ENCODE results near the gene MACROD2. TPM values are rescaled to one million over a fixed set of nuclear protein-coding genes. Genes with fewer than 3 reads are reported as not detected.

MACROD2 gene
- total and polyA plus RNA-seq, 2 of the 4 experiments (the other 2 are of a cell fraction): not detected

DNA sequence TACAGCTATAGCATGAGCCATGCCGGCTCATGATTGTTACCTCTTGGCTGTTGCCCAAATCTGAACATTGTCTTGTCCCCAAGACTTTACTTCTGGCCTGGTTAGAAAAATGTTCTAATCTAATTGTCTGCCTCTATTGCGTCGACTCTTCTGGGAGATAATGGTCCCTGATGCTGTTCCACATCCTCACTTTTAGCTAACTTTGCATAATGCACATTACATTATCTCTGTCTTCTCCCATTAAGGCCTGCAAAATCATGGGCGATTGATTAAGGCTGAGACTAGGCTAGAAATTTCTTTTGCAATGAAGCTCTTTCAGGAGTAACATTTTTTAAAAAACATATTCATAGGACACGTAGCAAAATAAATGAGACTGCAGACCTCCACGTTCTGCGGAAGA is 1616.9 kb downstream of the MACROD2 start:
- Histone ChIP-seq H3K56ac (ENCODE audit: extremely low read depth, insufficient read depth, low read length) (no peak overlapping the region), H2BK15ac (ENCODE audit: low read depth, low read length) (no peak overlapping the region), H2BK20ac (ENCODE audit: low read depth, low read length) (no peak overlapping the region), H3K4me3 (ENCODE audit: insufficient read depth, low read depth, low read length) (no peak overlapping the region), H2AK9ac (replicated peaks; ENCODE audit: low read depth, low read length, poor library complexity) (no peak overlapping the region), H2BK5ac (ENCODE audit: low read depth, low read length, poor library complexity, severe bottlenecking) (no peak overlapping the region), H3K27ac (ENCODE audit: insufficient read depth, low read length) (no peak overlapping the region), H3K79me1 (ENCODE audit: low read depth in 1 of 2, low read length in 2 of 2) (no peaks in the 10 kb centered on the region), H3K23ac (ENCODE audit: low read depth, low read length) (no peak overlapping the region), H3K36me3 (ENCODE audit: control insufficient read depth, insufficient read depth, low read length) (no peaks in the 10 kb centered on the region), H3K14ac (replicated peaks; ENCODE audit: low read depth, low read length) (no peak overlapping the region), H3K4me2 (ENCODE audit: low read depth, low read length) (no peak overlapping the region), H2AFZ (replicated peaks; ENCODE audit: low read length, poor library complexity) (no peak overlapping the region), H3K9me1 (ENCODE audit: insufficient read depth, low read length) (no peaks in the 10 kb centered on the region), H3K9me3 (ENCODE audit: control insufficient read depth, insufficient read depth, low read length) (0 out of 2 replicates have a peak, but pooled peaks cover 3% of the 10 kb centered on the region), H3K18ac (ENCODE audit: low read depth, low read length) (no peak overlapping the region), H4K91ac (ENCODE audit: insufficient read depth, low read depth, low read length) (no peak overlapping the region), H2AK5ac (ENCODE audit: low read depth, low read length) (no peak overlapping the region), H3K4ac (ENCODE audit: low read depth, low read length) (no peak overlapping the region), H4K5ac (ENCODE audit: low read depth, low read length) (no peak overlapping the region), H2BK120ac (ENCODE audit: low read depth, low read length) (no peak overlapping the region), H4K20me1 (ENCODE audit: insufficient read depth, low read length) (no peaks in the 10 kb centered on the region), H3K27me3 (ENCODE audit: control insufficient read depth, insufficient read depth, low read length) (no peaks in the 10 kb centered on the region; the same call in 1 of the 2 replicates), H3K9ac (ENCODE audit: low read depth, low read length) (no peak overlapping the region), H4K8ac (ENCODE audit: low read depth in 2 of 2, low read length in 2 of 2) (no peak overlapping the region), H3K4me1 (ENCODE audit: control insufficient read depth, insufficient read depth, low read length) (no peaks in the 10 kb centered on the region; the same call in 1 of the 2 replicates)
- CTCF ChIA-PET: interaction anchor here (0.6 kb wide), 1 partner anchor 1166 kb away, joined by 3 read pairs; no protein-coding TSS in a partner anchor
- POLR2A ChIA-PET (ENCODE audit: unreplicated experiment): no interaction called here
- dilution Hi-C loops (cut with HindIII; ENCODE audit: low sequenced_read_pairs, unreplicated experiment): no loop called here
- BruUV-seq (replicated peaks): no TSS peak
- TF ChIP-seq MXI1 (IDR thresholded peaks at IDR 0.05; ENCODE audit: borderline replicate concordance, low read depth, low read length) (no peak), SMC3 (IDR thresholded peaks at IDR 0.05; ENCODE audit: low read depth, low read length) (no peak), RFX5 (IDR thresholded peaks at IDR 0.05; ENCODE audit: low read depth, low read length) (no peak), CEBPB (IDR thresholded peaks at IDR 0.05; ENCODE audit: low read depth, low read length) (no peak), RCOR1 (IDR thresholded peaks at IDR 0.05; ENCODE audit: insufficient replicate concordance, low read length) (no peak), MAFK (IDR thresholded peaks at IDR 0.05; ENCODE audit: low read depth, low read length) (no peak), NFE2L2 (IDR thresholded peaks at IDR 0.05; ENCODE audit: low read depth, low read length) (no peak), RAD21 (IDR thresholded peaks at IDR 0.05; ENCODE audit: low read length) (no peak), CHD1 (IDR thresholded peaks at IDR 0.05; ENCODE audit: low read depth, low read length) (no peak), BHLHE40 (IDR thresholded peaks at IDR 0.05; ENCODE audit: low read depth, low read length) (no peak), POLR2A (IDR thresholded peaks at IDR 0.05; ENCODE audit: low read depth, low read length) (no peak), FOS (IDR thresholded peaks at IDR 0.05; ENCODE audit: low read depth, low read length) (no peak), MAZ (IDR thresholded peaks at IDR 0.05; ENCODE audit: borderline replicate concordance, low read depth, low read length) (no peak)
- TF ChIP-seq, protein P1, sequence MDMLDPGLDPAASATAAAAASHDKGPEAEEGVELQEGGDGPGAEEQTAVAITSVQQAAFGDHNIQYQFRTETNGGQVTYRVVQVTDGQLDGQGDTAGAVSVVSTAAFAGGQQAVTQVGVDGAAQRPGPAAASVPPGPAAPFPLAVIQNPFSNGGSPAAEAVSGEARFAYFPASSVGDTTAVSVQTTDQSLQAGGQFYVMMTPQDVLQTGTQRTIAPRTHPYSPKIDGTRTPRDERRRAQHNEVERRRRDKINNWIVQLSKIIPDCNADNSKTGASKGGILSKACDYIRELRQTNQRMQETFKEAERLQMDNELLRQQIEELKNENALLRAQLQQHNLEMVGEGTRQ (IDR thresholded peaks at IDR 0.05; ENCODE audit: low read depth, low read length): no peak
- TF ChIP-seq, protein P2, sequence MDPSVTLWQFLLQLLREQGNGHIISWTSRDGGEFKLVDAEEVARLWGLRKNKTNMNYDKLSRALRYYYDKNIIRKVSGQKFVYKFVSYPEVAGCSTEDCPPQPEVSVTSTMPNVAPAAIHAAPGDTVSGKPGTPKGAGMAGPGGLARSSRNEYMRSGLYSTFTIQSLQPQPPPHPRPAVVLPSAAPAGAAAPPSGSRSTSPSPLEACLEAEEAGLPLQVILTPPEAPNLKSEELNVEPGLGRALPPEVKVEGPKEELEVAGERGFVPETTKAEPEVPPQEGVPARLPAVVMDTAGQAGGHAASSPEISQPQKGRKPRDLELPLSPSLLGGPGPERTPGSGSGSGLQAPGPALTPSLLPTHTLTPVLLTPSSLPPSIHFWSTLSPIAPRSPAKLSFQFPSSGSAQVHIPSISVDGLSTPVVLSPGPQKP (IDR thresholded peaks at IDR 0.05; ENCODE audit: borderline replicate concordance, low read depth, low read length): no peak
- TF ChIP-seq, protein P3, sequence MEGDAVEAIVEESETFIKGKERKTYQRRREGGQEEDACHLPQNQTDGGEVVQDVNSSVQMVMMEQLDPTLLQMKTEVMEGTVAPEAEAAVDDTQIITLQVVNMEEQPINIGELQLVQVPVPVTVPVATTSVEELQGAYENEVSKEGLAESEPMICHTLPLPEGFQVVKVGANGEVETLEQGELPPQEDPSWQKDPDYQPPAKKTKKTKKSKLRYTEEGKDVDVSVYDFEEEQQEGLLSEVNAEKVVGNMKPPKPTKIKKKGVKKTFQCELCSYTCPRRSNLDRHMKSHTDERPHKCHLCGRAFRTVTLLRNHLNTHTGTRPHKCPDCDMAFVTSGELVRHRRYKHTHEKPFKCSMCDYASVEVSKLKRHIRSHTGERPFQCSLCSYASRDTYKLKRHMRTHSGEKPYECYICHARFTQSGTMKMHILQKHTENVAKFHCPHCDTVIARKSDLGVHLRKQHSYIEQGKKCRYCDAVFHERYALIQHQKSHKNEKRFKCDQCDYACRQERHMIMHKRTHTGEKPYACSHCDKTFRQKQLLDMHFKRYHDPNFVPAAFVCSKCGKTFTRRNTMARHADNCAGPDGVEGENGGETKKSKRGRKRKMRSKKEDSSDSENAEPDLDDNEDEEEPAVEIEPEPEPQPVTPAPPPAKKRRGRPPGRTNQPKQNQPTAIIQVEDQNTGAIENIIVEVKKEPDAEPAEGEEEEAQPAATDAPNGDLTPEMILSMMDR (conservative IDR thresholded peaks at IDR 0.05; ENCODE audit: low read depth, low read length): no peak
- in situ Hi-C loops (cut with MboI; ENCODE audit: low sequenced_read_pairs): no loop called here
- ATAC-seq (ENCODE audit: low read depth) (no peak), DNase-seq (no peak)
- WGBS, 2 experiments (ENCODE audit: extremely low coverage in 2 of 2, insufficient read length in 1 of 2): 85% methylated on average over 2 of the region's 7 CpGs; no CpG with 5 or more reads in 1 of the 2 experiments
- intact Hi-C loops (cut with micrococcal nuclease): no loop called here

Data from IMR-90 (cell line).